ENCODE measurements around the gene NDUFB8.

The NDUFB8 gene

GRCh38 chr10:100496567-100496966 lies 33.1 kb downstream of the NDUFB8 start:
- H3K9me3 ChIP-seq (ENCODE audit: insufficient read depth, low read length): no peaks in the 10 kb centered on the region
- H3K27ac ChIP-seq (ENCODE audit: low read depth, low read length): no peak overlapping the region
- H2AFZ ChIP-seq (ENCODE audit: low read depth, low read length, severe bottlenecking): no peak overlapping the region
- no peak overlapping the region for H3K4me2 ChIP-seq (ENCODE audit: low read depth, low read length, poor library complexity, severe bottlenecking)
- TF ChIP-seq EZH2phosphoT487 (conservative IDR thresholded peaks at IDR 0.05; ENCODE audit: low read length): no peak
- TF ChIP-seq CTCF (IDR thresholded peaks at IDR 0.05; ENCODE audit: insufficient read depth, low read length, poor library complexity, severe bottlenecking): no peak
- H4K20me1 ChIP-seq (ENCODE audit: low read depth, low read length): no peaks in the 10 kb centered on the region
- no peaks in the 10 kb centered on the region for H3F3A ChIP-seq (ENCODE audit: insufficient read depth)
- no peak overlapping the region for H3K9ac ChIP-seq (ENCODE audit: low read length)
- no peaks in the 10 kb centered on the region for H3K36me3 ChIP-seq (ENCODE audit: low read length)
- no peak overlapping the region for H3K4me3 ChIP-seq (ENCODE audit: insufficient read depth, low read length, poor library complexity, severe bottlenecking)
- no peaks in the 10 kb centered on the region for H3K79me2 ChIP-seq (ENCODE audit: insufficient read depth, low read length)
- no peaks in the 10 kb centered on the region for H3K9me2 ChIP-seq (replicated peaks; ENCODE audit: insufficient read depth, low read length)
- no peaks in the 10 kb centered on the region for H3K27me3 ChIP-seq (ENCODE audit: low read length)

- Histone ChIP-seq H3K9ac (ENCODE audit: low read length) (no peak overlapping the region), H3K27ac (ENCODE audit: low read depth, low read length) (no peak overlapping the region), H3K9me2 (replicated peaks; ENCODE audit: insufficient read depth, low read length) (no peaks in the 10 kb centered on the region), H3K9me3 (ENCODE audit: insufficient read depth, low read length) (no peaks in the 10 kb centered on the region), H3K79me2 (ENCODE audit: insufficient read depth, low read length) (no peaks in the 10 kb centered on the region), H3K4me2 (ENCODE audit: low read depth, low read length, poor library complexity, severe bottlenecking) (no peak overlapping the region), H3F3A (ENCODE audit: insufficient read depth) (no peaks in the 10 kb centered on the region), H4K20me1 (ENCODE audit: low read depth, low read length) (no peaks in the 10 kb centered on the region), H3K4me3 (ENCODE audit: insufficient read depth, low read length, poor library complexity, severe bottlenecking) (no peak overlapping the region), H2AFZ (ENCODE audit: low read depth, low read length, severe bottlenecking) (no peak overlapping the region), H3K36me3 (ENCODE audit: low read length) (no peaks in the 10 kb centered on the region), H3K27me3 (ENCODE audit: low read length) (no peaks in the 10 kb centered on the region)
- no peak for TF ChIP-seq CTCF (IDR thresholded peaks at IDR 0.05; ENCODE audit: insufficient read depth, low read length, poor library complexity, severe bottlenecking)
- TF ChIP-seq EZH2phosphoT487 (conservative IDR thresholded peaks at IDR 0.05; ENCODE audit: low read length): no peak
Observed at GRCh38 chr10:100490531-100490930, 39.1 kb downstream of the NDUFB8 start.

DNA sequence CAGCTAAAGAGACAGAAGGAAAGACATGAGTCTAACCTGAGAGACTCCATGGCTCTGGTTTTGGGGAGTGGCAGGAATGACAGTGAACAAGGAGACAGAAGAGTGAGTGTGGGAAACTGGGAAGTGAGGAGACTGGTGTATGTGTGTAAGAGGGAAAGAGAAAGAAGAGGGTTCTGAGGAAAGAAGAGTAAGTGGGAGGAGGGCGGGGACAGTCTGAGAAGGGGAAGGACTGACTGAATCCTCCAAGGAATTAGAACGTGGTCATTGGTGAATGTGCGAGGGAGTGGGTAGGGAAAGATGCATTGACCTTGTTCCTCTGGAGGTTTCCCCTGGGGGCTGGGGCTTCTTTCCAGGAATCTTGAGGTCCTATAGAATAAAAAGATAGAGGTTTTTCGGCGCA lies 40.3 kb downstream of the NDUFB8 start:
- Histone ChIP-seq H3K27ac (ENCODE audit: low read depth, low read length) (no peak overlapping the region), H3K4me2 (ENCODE audit: low read depth, low read length, poor library complexity, severe bottlenecking) (no peak overlapping the region), H3K4me3 (ENCODE audit: insufficient read depth, low read length, poor library complexity, severe bottlenecking) (no peak overlapping the region), H2AFZ (ENCODE audit: low read depth, low read length, severe bottlenecking) (no peak overlapping the region), H3K27me3 (ENCODE audit: low read length) (no peaks in the 10 kb centered on the region), H3K79me2 (ENCODE audit: insufficient read depth, low read length) (no peaks in the 10 kb centered on the region), H4K20me1 (ENCODE audit: low read depth, low read length) (no peaks in the 10 kb centered on the region), H3K9me2 (replicated peaks; ENCODE audit: insufficient read depth, low read length) (no peaks in the 10 kb centered on the region), H3F3A (ENCODE audit: insufficient read depth) (no peaks in the 10 kb centered on the region), H3K36me3 (ENCODE audit: low read length) (no peaks in the 10 kb centered on the region), H3K9ac (ENCODE audit: low read length) (no peak overlapping the region), H3K9me3 (ENCODE audit: insufficient read depth, low read length) (no peaks in the 10 kb centered on the region)
- TF ChIP-seq EZH2phosphoT487 (conservative IDR thresholded peaks at IDR 0.05; ENCODE audit: low read length) (no peak), CTCF (IDR thresholded peaks at IDR 0.05; ENCODE audit: insufficient read depth, low read length, poor library complexity, severe bottlenecking) (no peak)
